GM13976 (cell line): ENCODE results near the gene EMC8.

Experiments used
- DNase-seq: peaks from one replicate; pipeline ENCODE4 v3.0.0; 2012; ENCODE audit warnings: low spot score
- CTCF ChIP-seq: IDR thresholded peaks from 2 replicates; pipeline ENCODE4 v1.5.1; 2012; ENCODE audit warnings: borderline replicate concordance, mild to moderate bottlenecking; ENCODE audit not compliant: insufficient read depth; ENCODE audit errors: extremely low read depth, missing control alignments, control extremely low read depth
- in situ Hi-C: fragments of 300-500 bp; cut with MboI; formaldehyde crosslinking; loops from one replicate; pipeline ENCODE4 v1.12.0; 2022; ENCODE audit warnings: low sequenced_read_pairs, mixed read lengths, inconsistent platforms; ENCODE audit not compliant: unreplicated experiment

Gene EMC8

GRCh38 chr16:85750146-85750826 lies 49.1 kb downstream of the EMC8 start:
- peak; percentile 68 for DNase-seq
- TF ChIP-seq CTCF: no peak
- in situ Hi-C loops: no loop called here

- in situ Hi-C loops: no loop called here
- no peak for TF ChIP-seq CTCF
- DNase-seq: no peak
Observed at GRCh38 chr16:85749771-85750145, 49.6 kb downstream of the EMC8 start.

- TF ChIP-seq CTCF: no peak
- in situ Hi-C loops: no loop called here
- DNase-seq: peak; percentile 73
Observed at GRCh38 chr16:85746460-85747215, 52.7 kb downstream of the EMC8 start.

GRCh38 chr16:85738923-85739715 lies 60.2 kb downstream of the EMC8 start:
- no peak for TF ChIP-seq CTCF
- in situ Hi-C loops: no loop called here
- DNase-seq: no peak

- DNase-seq: no peak
- no peak for TF ChIP-seq CTCF
- in situ Hi-C loops: no loop called here
Observed at GRCh38 chr16:85736921-85737320, 62.4 kb downstream of the EMC8 start.

GRCh38 chr16:85735946-85736345 lies 63.4 kb downstream of the EMC8 start:
- no peak for DNase-seq
- no peak for TF ChIP-seq CTCF
- in situ Hi-C loops: no loop called here
